ENCODE measurements around the gene CYP4F8.
"Not testable (repeated sequence)": the region's sequence is repeated elsewhere in the genome, so short reads cannot be mapped to it uniquely, and the experiment has no call there.

The CYP4F8 gene

DNA sequence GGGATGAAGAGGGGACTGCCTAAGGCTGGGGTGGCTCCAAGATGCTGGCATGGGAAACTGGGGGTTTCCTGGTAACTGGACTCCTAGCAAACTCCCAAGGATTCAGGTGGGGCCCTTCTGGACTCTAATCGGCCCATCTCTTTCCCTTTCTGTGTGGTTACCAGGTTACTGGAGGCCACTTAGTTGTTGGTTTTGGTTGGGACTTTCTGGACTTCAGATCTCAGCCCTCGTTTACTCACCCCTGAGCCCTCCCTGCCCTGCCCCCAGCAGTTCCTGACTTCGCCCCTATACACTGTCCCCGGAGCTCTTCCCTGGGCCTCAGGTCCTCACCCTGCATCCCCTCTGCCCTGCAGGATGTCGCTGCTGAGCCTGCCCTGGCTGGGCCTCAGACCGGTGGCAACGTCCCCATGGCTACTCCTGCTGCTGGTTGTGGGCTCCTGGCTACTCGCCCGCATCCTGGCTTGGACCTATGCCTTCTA is 58.2 kb downstream of the CYP4F8 start:
- no peak for DNase-seq (ENCODE audit: extremely low read depth, insufficient read length)
- no peak overlapping the region for H3K4me3 ChIP-seq (replicated peaks; ENCODE audit: low read depth, low read length)
- no peaks in the 10 kb centered on the region for H3K36me3 ChIP-seq (ENCODE audit: control insufficient read depth, insufficient read depth, low read length)

DNA sequence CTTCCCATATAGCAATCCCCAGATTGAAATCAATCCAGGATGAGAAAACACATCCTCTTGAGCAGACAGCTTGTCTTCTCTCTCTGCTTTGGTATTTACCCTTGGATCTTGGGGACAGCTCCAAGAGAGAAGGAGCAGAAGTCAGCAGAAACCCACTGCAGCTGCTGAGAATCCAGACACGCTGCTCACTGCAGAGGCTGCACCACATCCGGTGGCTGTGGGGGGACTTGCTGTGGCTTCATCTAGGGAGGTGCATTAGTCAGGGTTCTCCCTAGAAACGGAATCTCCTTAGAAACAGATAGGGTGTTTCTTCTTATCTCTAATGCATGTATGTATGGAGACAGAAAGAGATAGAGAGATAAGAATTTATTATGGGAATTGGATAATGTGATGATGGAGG is 60.5 kb downstream of the CYP4F8 start:
- DNase-seq (ENCODE audit: extremely low read depth, insufficient read length) = no peak
- Histone ChIP-seq H3K27me3 (replicated peaks; ENCODE audit: control insufficient read depth, insufficient read depth, low read length) (no peaks in the 10 kb centered on the region), H3K4me3 (replicated peaks; ENCODE audit: low read depth, low read length) (no peak overlapping the region), H3K36me3 (ENCODE audit: control insufficient read depth, insufficient read depth, low read length) (no peaks in the 10 kb centered on the region)
- TF ChIP-seq, protein P1, sequence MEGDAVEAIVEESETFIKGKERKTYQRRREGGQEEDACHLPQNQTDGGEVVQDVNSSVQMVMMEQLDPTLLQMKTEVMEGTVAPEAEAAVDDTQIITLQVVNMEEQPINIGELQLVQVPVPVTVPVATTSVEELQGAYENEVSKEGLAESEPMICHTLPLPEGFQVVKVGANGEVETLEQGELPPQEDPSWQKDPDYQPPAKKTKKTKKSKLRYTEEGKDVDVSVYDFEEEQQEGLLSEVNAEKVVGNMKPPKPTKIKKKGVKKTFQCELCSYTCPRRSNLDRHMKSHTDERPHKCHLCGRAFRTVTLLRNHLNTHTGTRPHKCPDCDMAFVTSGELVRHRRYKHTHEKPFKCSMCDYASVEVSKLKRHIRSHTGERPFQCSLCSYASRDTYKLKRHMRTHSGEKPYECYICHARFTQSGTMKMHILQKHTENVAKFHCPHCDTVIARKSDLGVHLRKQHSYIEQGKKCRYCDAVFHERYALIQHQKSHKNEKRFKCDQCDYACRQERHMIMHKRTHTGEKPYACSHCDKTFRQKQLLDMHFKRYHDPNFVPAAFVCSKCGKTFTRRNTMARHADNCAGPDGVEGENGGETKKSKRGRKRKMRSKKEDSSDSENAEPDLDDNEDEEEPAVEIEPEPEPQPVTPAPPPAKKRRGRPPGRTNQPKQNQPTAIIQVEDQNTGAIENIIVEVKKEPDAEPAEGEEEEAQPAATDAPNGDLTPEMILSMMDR (IDR thresholded peaks at IDR 0.05; ENCODE audit: insufficient read depth, low read length, poor library complexity, severe bottlenecking) = no peak

More for the DNA sequence above, 58.2 kb downstream of the CYP4F8 start:
- TF ChIP-seq, protein P1 (IDR thresholded peaks at IDR 0.05; ENCODE audit: insufficient read depth, low read length, poor library complexity, severe bottlenecking) = no peak
- no peaks in the 10 kb centered on the region for H3K27me3 ChIP-seq (replicated peaks; ENCODE audit: control insufficient read depth, insufficient read depth, low read length)

DNA sequence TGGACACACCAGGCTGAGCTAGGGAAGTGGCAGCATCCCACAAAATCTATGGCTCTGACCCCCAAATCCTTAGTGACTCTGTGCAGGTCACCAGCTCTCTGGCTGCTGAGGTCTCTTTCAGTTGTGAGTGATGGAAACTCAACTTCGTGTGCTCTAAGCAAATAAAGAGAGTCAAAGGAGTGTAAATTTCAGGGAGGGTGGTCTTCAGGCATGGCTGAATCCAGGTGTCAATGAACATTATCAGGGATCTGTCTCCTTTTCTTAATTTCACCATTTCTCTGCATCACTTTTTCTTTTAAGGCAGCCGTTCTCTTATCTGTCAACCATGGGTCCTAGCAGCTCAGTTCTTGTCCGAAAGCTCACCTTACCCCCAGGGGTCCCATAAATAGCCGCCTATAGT is 64.1 kb downstream of the CYP4F8 start:
- no peak for DNase-seq (ENCODE audit: extremely low read depth, insufficient read length)
- H3K4me3 ChIP-seq (replicated peaks; ENCODE audit: low read depth, low read length) = no peak overlapping the region
- TF ChIP-seq, protein P1 (IDR thresholded peaks at IDR 0.05; ENCODE audit: insufficient read depth, low read length, poor library complexity, severe bottlenecking) = no peak
- no peaks in the 10 kb centered on the region for H3K36me3 ChIP-seq (ENCODE audit: control insufficient read depth, insufficient read depth, low read length)
- no peaks in the 10 kb centered on the region for H3K27me3 ChIP-seq (replicated peaks; ENCODE audit: control insufficient read depth, insufficient read depth, low read length)

DNA sequence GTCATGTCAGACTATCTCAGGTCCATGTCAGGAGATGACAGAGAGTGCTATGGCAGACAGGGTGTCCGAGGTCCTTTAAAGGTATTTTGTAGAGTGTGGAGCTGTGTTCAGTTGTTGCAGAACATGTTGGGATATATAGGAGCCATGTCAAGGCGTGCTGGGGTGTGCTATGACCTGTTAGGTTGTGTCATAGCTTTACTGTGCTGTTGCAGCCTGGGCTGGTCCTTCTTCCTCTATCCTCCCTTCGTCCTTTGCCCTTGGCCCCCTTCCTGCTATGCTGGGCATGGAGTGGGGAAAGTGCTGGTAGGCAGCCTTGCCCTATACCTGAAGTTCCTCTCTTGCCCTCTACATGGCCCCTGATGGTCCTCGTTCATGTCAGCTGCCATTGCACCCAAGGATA is 64.8 kb downstream of the CYP4F8 start:
- DNase-seq (ENCODE audit: extremely low read depth, insufficient read length); H3K4me3 ChIP-seq (replicated peaks; ENCODE audit: low read depth, low read length); H3K27me3 ChIP-seq (replicated peaks; ENCODE audit: control insufficient read depth, insufficient read depth, low read length); H3K36me3 ChIP-seq (ENCODE audit: control insufficient read depth, insufficient read depth, low read length): not testable (repeated sequence)

Measured in GM06990 (cell line).